ENCODE results near the gene AFG3L2. TPM values are rescaled to one million over a fixed set of nuclear protein-coding genes. Genes with fewer than 3 reads are reported as not detected.

The AFG3L2 gene
- polyA plus RNA-seq, 3 donors: 66.3 to 77.8 (median 66.5) TPM

- no peak for DNase-seq (ENCODE audit: extremely low read depth in 1 of 11, low read depth in 9 of 11, low spot score in 4 of 11)
Measured at GRCh38 chr18:12314591-12315305, 62.3 kb downstream of the AFG3L2 start.

GRCh38 chr18:12313530-12314245 lies 63.3 kb downstream of the AFG3L2 start:
- DNase-seq (ENCODE audit: extremely low read depth in 1 of 11, low read depth in 9 of 11, low spot score in 4 of 11): no peak

GRCh38 chr18:12312976-12313375 lies 64.1 kb downstream of the AFG3L2 start:
- DNase-seq (ENCODE audit: extremely low read depth in 1 of 11, low read depth in 9 of 11, low spot score in 4 of 11): no peak

GRCh38 chr18:12310762-12311161 lies 66.3 kb downstream of the AFG3L2 start:
- DNase-seq (ENCODE audit: extremely low read depth in 1 of 11, low read depth in 9 of 11, low spot score in 4 of 11): no peak

- DNase-seq (ENCODE audit: extremely low read depth in 1 of 11, low read depth in 9 of 11, low spot score in 4 of 11): no peak
Measured at GRCh38 chr18:12309683-12310198, 67.3 kb downstream of the AFG3L2 start.

GRCh38 chr18:12308386-12309100 lies 68.5 kb downstream of the AFG3L2 start:
- DNase-seq (ENCODE audit: extremely low read depth in 1 of 11, low read depth in 9 of 11, low spot score in 4 of 11): peak in 4 of 11 donors; percentile 46 to 54 (median 51)

- DNase-seq (ENCODE audit: extremely low read depth in 1 of 11, low read depth in 9 of 11, low spot score in 4 of 11): peak in 4 of 11 donors; percentile 32 to 62 (median 57)
Measured at GRCh38 chr18:12307701-12308385, 69.2 kb downstream of the AFG3L2 start, which contains the start of gene TUBB6. TUBB6 (plus strand) TSS chr18:12308241; CDS start chr18:12308293, 52 bp downstream.

DNA sequence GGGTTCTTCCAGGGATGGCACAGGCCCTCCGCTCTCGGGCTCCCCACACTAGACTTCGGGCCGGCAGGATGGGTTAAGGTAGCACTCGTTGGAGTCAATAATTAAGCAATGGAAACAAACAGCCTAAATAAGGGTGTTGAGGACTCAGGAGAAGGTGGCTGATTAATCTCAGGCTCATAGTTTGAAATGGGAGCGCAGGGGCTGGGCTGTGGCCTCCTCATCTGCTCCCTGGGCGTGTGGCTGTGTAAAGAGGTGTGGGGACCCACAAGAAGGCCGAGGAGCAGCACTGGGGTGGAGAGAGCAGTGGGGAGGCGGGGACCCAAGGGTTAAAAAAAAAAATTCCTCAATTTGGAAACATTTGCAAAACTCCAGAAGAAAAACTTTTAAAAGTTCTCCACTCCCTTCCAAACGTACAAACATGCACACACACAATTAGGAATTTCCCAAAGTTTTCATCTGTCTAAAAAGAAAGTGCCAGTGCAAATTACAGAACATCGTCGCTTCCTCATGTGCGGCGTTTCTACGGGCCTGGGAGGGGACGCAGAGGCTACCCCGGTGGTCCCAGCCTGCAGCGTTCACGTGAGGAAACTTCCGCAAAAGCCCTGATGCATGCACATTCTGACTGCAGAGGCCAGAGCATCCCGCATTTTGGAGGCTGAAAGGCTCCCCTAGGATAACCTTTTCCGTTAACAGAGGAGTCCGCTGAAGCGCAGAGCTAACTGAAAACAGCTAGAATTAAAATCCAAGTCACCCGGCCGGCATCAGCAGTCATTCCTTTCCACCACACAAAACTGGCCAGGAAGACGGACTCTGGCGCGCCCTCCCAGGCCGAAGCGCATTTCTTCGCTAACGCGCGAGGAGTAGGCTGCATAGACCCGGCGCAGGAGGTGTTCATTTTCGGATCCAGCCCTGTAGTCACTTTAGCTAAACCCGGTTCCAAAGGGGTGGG lies 70.0 kb downstream of the AFG3L2 start:
- peak in 3 of 11 donors; percentile 26 to 37 (median 29) for DNase-seq (ENCODE audit: extremely low read depth in 1 of 11, low read depth in 9 of 11, low spot score in 4 of 11)

DNA sequence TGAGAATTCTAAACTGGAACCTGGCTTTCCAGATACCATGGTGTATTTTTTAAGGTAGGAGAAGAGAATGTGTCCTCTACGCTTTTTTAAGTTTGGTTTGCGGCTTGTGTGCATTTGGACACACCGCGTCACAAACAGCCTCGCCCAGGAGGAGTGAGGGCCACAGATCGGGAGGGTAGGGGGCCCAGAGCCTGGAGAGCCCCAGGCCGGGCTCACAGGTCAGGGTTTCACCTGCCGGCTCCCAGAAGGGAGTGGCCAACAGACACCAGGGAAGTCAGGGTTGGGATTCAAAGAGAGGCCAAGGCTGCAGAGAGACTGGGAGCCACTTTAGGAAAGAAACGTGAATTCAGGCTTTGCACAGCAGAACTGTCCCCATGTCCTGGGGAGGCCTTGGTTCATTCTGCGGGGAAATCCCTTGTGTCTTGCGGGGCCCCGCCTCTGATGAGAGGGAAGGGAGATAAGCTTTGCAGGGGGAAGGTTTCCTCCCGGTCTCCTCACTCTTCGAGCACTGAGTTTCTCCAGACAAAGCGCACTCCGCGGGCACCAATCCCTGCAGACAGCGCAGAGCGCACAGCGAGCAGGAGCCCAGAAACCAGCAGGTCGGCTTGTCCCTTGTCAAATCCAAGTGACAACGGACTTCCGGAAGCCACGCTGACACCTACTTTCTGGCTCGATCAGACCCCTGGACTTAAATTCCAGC lies 70.9 kb downstream of the AFG3L2 start:
- no peak for DNase-seq (ENCODE audit: extremely low read depth in 1 of 11, low read depth in 9 of 11, low spot score in 4 of 11)

DNA sequence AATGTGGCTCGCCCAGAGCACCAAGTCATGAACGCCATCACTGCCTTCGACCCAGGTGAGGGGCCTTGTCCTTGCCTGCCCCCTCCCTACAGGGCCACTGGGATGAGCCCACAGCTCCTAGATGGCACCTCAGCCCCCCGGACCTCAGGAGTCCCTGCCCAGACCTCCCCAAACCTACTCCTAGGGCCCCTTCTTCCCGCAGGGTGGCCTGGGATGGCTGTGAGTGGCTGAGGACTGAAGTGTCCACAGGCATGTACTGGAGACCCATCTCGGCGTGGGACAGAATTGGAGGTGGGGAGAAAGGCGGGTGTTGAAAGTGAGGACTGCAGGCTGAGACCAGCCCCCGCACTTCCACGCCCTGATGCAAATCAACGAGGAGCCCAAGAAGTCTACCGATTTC lies 71.8 kb downstream of the AFG3L2 start:
- no peak for DNase-seq (ENCODE audit: extremely low read depth in 1 of 11, low read depth in 9 of 11, low spot score in 4 of 11)

DNA sequence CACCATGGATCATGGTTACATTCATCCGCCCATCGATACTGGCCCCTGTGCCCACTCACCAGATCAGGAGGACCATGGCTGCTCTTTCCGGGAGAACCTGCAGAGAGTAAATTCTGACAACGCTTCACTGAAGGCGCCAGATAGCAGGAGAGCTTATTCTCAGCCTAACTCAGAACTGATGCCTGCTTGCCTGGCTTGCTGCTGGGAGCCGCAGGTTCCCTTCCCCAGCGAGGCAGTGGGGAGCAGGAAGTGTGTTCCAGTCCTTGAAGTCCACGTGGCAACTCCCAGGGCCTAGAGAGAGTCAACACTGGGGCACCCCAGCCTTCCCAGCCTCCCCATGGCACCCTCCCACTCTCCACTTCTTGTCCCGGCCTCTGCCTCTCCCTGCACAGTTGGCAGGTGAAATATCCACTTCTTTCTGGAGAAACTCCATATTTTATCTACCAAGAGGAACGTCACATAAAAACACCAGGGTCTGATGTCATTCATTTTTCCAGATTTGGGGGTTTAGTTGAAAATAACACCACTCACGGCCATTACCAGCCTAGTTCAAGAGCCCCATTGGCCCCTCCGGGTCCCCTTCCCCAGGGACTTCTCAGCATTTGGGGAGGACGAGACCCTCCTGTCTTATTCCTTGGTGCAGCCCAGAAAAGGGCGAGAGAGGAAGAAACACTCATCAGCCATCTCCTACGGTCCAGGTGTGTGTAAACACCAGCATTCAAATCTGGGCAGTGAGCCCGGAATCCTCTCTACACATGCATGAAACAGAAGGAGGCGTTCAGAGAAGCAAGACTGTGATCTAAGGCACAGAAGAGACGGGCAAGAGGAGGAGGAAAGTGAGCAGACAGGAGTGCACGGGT lies 72.4 kb downstream of the AFG3L2 start:
- no peak for DNase-seq (ENCODE audit: extremely low read depth in 1 of 11, low read depth in 9 of 11, low spot score in 4 of 11)

DNA sequence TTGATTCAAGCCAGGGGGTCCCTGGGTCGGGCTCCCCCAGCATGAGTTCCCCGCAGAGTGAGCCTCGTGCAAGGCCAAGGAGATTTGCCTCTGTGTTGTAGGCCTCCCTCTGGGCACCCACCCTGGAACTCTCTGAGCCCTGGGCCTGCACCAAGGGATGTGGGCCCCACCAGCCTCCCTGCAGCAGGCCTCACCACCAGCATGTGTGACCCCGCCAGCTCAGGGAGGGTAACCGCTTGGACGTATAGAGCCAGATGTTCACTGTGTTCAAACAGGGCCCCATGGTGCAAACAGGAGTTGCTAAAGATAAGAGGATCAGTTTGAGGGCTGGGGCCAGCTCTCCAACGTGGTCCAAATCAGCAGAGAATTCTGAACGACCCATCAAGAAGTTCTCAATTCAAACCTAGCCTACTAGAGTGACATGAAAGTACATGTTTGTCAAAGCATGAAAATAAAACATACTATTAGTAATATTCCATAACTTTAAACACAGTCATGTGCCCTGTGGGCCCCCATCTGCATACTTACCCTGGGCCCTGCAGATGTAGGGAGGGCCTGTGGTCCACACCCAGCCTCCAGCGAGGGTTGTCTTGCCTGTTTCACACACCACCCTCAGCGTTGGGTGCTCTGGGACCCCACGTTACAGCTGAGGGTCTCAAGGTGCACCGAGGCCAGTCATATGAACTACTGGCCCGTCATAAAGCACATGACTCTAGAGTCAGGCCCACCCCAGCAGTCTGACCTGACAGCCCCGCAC lies 74.5 kb downstream of the AFG3L2 start:
- DNase-seq (ENCODE audit: extremely low read depth in 1 of 11, low read depth in 9 of 11, low spot score in 4 of 11): no peak

DNA sequence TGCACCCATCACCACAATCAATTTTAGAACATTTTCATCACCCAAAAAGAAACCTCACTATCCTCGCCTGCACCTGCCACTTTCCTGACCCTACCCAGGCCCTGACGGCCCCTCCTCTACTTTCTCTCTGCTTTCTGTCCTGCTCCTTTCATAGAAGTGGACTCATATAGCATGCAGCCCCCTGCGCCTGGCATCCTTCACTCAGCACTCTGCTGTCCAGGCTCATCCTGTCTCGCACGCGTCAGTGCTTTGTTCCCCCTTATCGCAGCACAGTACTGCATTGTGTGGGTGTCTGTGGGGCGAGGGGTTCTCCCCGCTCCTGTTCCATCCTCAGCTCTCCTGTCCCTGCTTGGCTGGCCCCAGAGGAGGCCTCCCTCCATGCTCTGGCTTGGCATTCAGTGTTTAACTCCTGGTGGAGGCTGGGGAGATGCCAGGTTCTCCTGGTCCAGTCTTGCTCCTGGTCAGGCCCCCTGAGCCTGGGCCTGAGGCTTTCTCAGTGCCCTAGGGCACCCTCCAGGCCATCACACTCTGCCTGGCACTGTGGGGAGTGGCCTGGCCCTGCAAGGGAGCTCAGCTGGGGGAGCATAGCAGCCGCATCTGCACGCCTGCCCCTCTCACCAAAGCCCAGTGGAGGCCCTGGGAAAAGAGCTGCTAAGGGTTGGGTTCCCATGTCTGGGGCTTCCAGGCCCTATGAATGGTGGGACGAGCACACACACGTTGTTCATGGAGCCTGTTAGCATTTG lies 75.6 kb downstream of the AFG3L2 start:
- DNase-seq (ENCODE audit: extremely low read depth in 1 of 11, low read depth in 9 of 11, low spot score in 4 of 11): no peak

- DNase-seq (ENCODE audit: extremely low read depth in 1 of 11, low read depth in 9 of 11, low spot score in 4 of 11): no peak
Measured at GRCh38 chr18:12299862-12300261, 77.2 kb downstream of the AFG3L2 start.

DNA sequence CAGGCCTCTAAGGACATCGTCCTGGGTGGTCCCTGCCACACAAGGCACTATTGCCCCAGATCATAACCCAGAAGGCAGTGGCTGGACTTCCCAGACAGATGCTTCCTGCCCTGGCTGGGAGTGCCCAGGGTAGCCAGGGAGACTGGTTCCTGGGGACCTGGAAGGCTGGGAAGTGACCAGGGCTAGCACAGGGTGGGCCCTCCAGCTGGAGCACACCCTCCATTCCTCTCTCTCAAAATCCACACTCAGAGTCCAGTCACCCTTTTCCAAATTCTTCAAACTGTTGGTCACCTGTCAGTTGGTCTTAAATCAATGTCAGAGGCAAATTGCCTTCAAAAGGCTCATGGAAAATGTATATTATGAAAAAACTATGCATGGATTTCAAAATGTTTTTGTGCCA lies 80.6 kb downstream of the AFG3L2 start:
- no peak for DNase-seq (ENCODE audit: extremely low read depth in 1 of 11, low read depth in 9 of 11, low spot score in 4 of 11)
